GM12878 (cell line): ENCODE data around the gene LRP1B.

ENCODE experiments used
- CREM ChIP-seq: IDR thresholded peaks from 2 replicates; pipeline ENCODE4 v1.6.1; 2014; ENCODE audit warnings: antibody characterized with exemption, low read depth
- EP300 ChIP-seq, 2 experiments: fragments of 150-350 bp in 1 of 2; IDR thresholded peaks; 2 replicates each; pipeline ENCODE4 v1.6.1; 2011 to 2012; ENCODE audit warnings: low read depth in 2 of 2, low read length in 2 of 2, borderline replicate concordance in 1 of 2, improper control_type of control experiment in 1 of 2, inconsistent platforms in 1 of 2; ENCODE audit not compliant: control insufficient read depth in 1 of 2
- EZH2 ChIP-seq: IDR thresholded peaks from 2 replicates; pipeline ENCODE4 v1.6.1; 2012; ENCODE audit warnings: low read depth, mild to moderate bottlenecking, control low read depth, inconsistent platforms, low read length, borderline replicate concordance; ENCODE audit not compliant: control insufficient read depth
- NRF1 ChIP-seq: conservative IDR thresholded peaks from 2 replicates; pipeline ENCODE4 v1.6.1; 2011; ENCODE audit warnings: mild to moderate bottlenecking, low read depth, low read length, improper control_type of control experiment
- POLR2A ChIP-seq: IDR thresholded peaks from 2 replicates; pipeline ENCODE4 v1.6.1; 2011; ENCODE audit warnings: low read depth, mild to moderate bottlenecking, low read length
- POLR2AphosphoS5 ChIP-seq: IDR thresholded peaks from 2 replicates; pipeline ENCODE4 v1.6.1; 2011; ENCODE audit warnings: mild to moderate bottlenecking, low read length, inconsistent platforms
- RAD21 ChIP-seq: IDR thresholded peaks from 2 replicates; pipeline ENCODE4 v1.6.1; 2011; ENCODE audit warnings: mild to moderate bottlenecking, low read depth, low read length, moderate library complexity; ENCODE audit not compliant: insufficient read depth
- SMC3 ChIP-seq: IDR thresholded peaks from 2 replicates; pipeline ENCODE4 v1.6.1; 2011; ENCODE audit warnings: low read length, improper control_type of control experiment, borderline replicate concordance
- SP1 ChIP-seq: IDR thresholded peaks from one replicate; pipeline ENCODE4 v1.6.1; 2011; ENCODE audit warnings: low read depth, low read length
- TF ChIP-seq, protein P1 (sequence below): fragments of 450-650 bp; IDR thresholded peaks from 2 replicates; pipeline ENCODE4 v1.6.1; 2017; ENCODE audit warnings: low read depth, mild to moderate bottlenecking, moderate library complexity
- TF ChIP-seq, protein P2 (sequence below), 3 experiments: IDR thresholded peaks in 2 of 3; conservative IDR thresholded peaks in 1 of 3; 2 replicates each; pipeline ENCODE4 v1.5.1; 2011; ENCODE audit warnings: low read depth in 3 of 3, low read length in 3 of 3, mild to moderate bottlenecking in 3 of 3, control low read depth in 2 of 3, moderate library complexity in 2 of 3, inconsistent platforms in 1 of 3, mixed read lengths in 1 of 3; ENCODE audit not compliant: control insufficient read depth in 2 of 3, insufficient read depth in 1 of 3; ENCODE audit errors: extremely low read depth in 1 of 3

DNA sequence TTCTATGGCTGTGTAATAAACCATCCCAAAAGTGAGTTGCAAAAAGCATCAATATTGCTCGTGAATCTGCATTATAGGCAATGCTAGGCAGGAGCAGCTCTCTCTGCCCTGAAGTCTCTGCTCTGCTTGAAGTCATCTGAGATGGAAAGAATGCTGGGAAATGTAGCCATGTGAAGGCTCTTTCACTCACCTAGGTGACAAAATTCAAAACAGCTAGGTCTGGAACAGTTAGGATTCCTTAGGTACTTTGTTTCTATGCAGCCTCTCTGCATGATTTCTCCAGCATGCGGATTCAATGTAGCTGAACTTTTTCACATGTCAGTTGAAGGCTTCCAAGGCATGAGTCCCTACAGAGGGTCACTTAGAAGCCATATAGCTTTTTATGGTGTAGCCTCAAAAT, 1383.7 kb downstream of the LRP1B start:
- TF ChIP-seq, protein P1, sequence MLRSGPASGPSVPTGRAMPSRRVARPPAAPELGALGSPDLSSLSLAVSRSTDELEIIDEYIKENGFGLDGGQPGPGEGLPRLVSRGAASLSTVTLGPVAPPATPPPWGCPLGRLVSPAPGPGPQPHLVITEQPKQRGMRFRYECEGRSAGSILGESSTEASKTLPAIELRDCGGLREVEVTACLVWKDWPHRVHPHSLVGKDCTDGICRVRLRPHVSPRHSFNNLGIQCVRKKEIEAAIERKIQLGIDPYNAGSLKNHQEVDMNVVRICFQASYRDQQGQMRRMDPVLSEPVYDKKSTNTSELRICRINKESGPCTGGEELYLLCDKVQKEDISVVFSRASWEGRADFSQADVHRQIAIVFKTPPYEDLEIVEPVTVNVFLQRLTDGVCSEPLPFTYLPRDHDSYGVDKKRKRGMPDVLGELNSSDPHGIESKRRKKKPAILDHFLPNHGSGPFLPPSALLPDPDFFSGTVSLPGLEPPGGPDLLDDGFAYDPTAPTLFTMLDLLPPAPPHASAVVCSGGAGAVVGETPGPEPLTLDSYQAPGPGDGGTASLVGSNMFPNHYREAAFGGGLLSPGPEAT: no peak
- TF ChIP-seq POLR2A (no peak), SMC3 (no peak), EP300 (IDR thresholded peaks at IDR 0.05; ENCODE audit: borderline replicate concordance in 1 of 2, control insufficient read depth in 1 of 2, low read depth in 2 of 2, low read length in 2 of 2) (no peak), POLR2AphosphoS5 (no peak), SP1 (no peak), RAD21 (no peak), EZH2 (no peak), NRF1 (no peak), CREM (no peak)
- TF ChIP-seq, protein P2, sequence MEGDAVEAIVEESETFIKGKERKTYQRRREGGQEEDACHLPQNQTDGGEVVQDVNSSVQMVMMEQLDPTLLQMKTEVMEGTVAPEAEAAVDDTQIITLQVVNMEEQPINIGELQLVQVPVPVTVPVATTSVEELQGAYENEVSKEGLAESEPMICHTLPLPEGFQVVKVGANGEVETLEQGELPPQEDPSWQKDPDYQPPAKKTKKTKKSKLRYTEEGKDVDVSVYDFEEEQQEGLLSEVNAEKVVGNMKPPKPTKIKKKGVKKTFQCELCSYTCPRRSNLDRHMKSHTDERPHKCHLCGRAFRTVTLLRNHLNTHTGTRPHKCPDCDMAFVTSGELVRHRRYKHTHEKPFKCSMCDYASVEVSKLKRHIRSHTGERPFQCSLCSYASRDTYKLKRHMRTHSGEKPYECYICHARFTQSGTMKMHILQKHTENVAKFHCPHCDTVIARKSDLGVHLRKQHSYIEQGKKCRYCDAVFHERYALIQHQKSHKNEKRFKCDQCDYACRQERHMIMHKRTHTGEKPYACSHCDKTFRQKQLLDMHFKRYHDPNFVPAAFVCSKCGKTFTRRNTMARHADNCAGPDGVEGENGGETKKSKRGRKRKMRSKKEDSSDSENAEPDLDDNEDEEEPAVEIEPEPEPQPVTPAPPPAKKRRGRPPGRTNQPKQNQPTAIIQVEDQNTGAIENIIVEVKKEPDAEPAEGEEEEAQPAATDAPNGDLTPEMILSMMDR (IDR thresholded peaks at IDR 0.05 in 2 of 3, conservative IDR thresholded peaks at IDR 0.05 in 1 of 3; ENCODE audit: control insufficient read depth in 2 of 3, extremely low read depth in 1 of 3, insufficient read depth in 1 of 3, low read depth in 3 of 3, low read length in 3 of 3): no peak
